IPS-NIHi7 (cell line): ENCODE data around the gene NKTR.
"Not testable (repeated sequence)": the region's sequence is repeated elsewhere in the genome, so short reads cannot be mapped to it uniquely, and the experiment has no call there.

Experiments
- DNase-seq: peaks from one replicate; pipeline ENCODE4 v3.0.0; 2012; ENCODE audit warnings: mixed read lengths; ENCODE audit errors: extremely low spot score

The NKTR gene

GRCh38 chr3:42600111-42600957, at the start of gene NKTR:
TSS of gene NKTR (plus strand) at chr3:42600686. CDS start at chr3:42601007, 321 bp downstream.
- DNase-seq, result peak; percentile 93

GRCh38 chr3:42552830-42553229, 47.7 kb upstream of the NKTR start:
- no peak for DNase-seq

GRCh38 chr3:42556089-42556632, 44.3 kb upstream of the NKTR start:
- no peak for DNase-seq

GRCh38 chr3:42556817-42557216, 43.7 kb upstream of the NKTR start:
- DNase-seq, result not testable (repeated sequence)

GRCh38 chr3:42557854-42558253, 42.6 kb upstream of the NKTR start:
- DNase-seq, result no peak

- DNase-seq, result no peak
These were observed 38.2 kb upstream of the NKTR start for GRCh38 chr3:42562047-42562907.

- DNase-seq, result no peak
These were observed 30.8 kb upstream of the NKTR start for GRCh38 chr3:42569593-42570142.

- peak; percentile 88 for DNase-seq
These were observed 28.2 kb upstream of the NKTR start for GRCh38 chr3:42572278-42572677.

- no peak for DNase-seq
These were observed 25.2 kb upstream of the NKTR start for GRCh38 chr3:42575137-42575741.

- no peak for DNase-seq
These were observed 22.4 kb upstream of the NKTR start for GRCh38 chr3:42578054-42578453.

- not testable (repeated sequence) for DNase-seq
These were observed 21.1 kb upstream of the NKTR start for GRCh38 chr3:42579346-42579745.

- DNase-seq, result no peak
These were observed 19.1 kb upstream of the NKTR start for GRCh38 chr3:42581400-42581708.

- DNase-seq, result peak; percentile 100
These were observed 18.6 kb upstream of the NKTR start, which contains the start of gene SEC22C for GRCh38 chr3:42581709-42582473. TSS of gene SEC22C (minus strand) at chr3:42581967. CDS start at chr3:42569046, 12,921 bp downstream.

- DNase-seq, result peak; percentile 10
These were observed 17.9 kb upstream of the NKTR start for GRCh38 chr3:42582474-42583070.

- no peak for DNase-seq
These were observed 11.9 kb upstream of the NKTR start for GRCh38 chr3:42588625-42589024.

- DNase-seq, result no peak
These were observed 10.9 kb upstream of the NKTR start for GRCh38 chr3:42589382-42590109.

GRCh38 chr3:42590989-42591756, 9.3 kb upstream of the NKTR start:
- no peak for DNase-seq

- DNase-seq, result no peak
These were observed 8.7 kb upstream of the NKTR start for GRCh38 chr3:42591811-42592210.

GRCh38 chr3:42593635-42594034, 6.9 kb upstream of the NKTR start:
- no peak for DNase-seq
